ENCODE results near the gene RAB9B. TPM values are rescaled to one million over a fixed set of nuclear protein-coding genes. Genes with fewer than 3 reads are reported as not detected.

Gene RAB9B
- total RNA-seq, 1 donor from 2014 or later: not detected

DNA sequence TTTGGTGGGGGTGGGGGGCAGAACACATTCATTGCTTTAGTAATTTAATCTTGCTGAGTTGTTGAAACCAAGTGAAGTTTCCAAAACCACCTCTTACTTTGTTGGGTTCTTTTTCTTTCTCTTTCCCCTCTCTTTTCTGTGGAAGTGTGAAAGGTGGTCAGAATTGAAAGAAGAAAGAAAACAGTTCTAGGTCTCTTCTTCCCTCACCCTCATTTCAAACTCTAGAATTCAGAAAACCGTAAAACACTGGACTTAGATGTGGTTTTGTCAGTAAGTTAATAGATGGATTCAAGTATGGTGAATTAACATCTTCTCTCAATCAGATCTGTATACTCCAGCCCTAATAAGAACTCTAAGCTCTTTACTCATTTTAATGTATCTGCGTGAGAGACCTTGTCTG lies 31.7 kb downstream of the RAB9B start:
- no peak overlapping the region for H3K4me3 ChIP-seq (ENCODE audit: low read depth, low read length)
- TF ChIP-seq, protein P1, sequence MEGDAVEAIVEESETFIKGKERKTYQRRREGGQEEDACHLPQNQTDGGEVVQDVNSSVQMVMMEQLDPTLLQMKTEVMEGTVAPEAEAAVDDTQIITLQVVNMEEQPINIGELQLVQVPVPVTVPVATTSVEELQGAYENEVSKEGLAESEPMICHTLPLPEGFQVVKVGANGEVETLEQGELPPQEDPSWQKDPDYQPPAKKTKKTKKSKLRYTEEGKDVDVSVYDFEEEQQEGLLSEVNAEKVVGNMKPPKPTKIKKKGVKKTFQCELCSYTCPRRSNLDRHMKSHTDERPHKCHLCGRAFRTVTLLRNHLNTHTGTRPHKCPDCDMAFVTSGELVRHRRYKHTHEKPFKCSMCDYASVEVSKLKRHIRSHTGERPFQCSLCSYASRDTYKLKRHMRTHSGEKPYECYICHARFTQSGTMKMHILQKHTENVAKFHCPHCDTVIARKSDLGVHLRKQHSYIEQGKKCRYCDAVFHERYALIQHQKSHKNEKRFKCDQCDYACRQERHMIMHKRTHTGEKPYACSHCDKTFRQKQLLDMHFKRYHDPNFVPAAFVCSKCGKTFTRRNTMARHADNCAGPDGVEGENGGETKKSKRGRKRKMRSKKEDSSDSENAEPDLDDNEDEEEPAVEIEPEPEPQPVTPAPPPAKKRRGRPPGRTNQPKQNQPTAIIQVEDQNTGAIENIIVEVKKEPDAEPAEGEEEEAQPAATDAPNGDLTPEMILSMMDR (IDR thresholded peaks at IDR 0.05; ENCODE audit: insufficient read depth, low read length, severe bottlenecking): no peak
- FAIRE-seq (no peak), DNase-seq (ENCODE audit: low read depth) (no peak)
- no peaks in the 10 kb centered on the region for H3K27me3 ChIP-seq (ENCODE audit: control insufficient read depth, insufficient read depth, low read length)
- H3K36me3 ChIP-seq (ENCODE audit: control insufficient read depth, insufficient read depth, low read length): no peaks in the 10 kb centered on the region

DNA sequence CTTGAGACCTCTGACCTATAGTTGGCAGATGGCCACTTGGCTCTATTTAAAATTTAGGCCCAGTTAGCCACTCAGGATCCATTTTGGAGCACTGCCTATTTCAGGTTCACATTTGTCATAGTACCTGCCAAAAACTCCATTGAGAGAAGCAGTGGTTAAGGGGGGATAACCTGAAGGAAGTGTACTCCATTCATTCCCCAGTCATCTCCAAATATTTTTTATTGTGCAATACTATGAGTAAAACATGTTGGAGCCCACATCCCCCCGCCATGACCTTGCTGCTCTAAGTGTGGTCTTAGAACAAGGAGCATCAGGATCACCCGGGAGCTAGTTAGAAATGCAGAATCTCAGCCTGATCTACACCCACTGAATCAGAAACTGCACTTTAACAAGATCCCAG lies 34.4 kb downstream of the RAB9B start:
- H3K36me3 ChIP-seq (ENCODE audit: control insufficient read depth, insufficient read depth, low read length): no peaks in the 10 kb centered on the region
- FAIRE-seq (no peak), DNase-seq (ENCODE audit: low read depth) (no peak)
- TF ChIP-seq, protein P1 (IDR thresholded peaks at IDR 0.05; ENCODE audit: insufficient read depth, low read length, severe bottlenecking): no peak
- H3K27me3 ChIP-seq (ENCODE audit: control insufficient read depth, insufficient read depth, low read length): no peaks in the 10 kb centered on the region
- H3K4me3 ChIP-seq (ENCODE audit: low read depth, low read length): no peak overlapping the region

DNA sequence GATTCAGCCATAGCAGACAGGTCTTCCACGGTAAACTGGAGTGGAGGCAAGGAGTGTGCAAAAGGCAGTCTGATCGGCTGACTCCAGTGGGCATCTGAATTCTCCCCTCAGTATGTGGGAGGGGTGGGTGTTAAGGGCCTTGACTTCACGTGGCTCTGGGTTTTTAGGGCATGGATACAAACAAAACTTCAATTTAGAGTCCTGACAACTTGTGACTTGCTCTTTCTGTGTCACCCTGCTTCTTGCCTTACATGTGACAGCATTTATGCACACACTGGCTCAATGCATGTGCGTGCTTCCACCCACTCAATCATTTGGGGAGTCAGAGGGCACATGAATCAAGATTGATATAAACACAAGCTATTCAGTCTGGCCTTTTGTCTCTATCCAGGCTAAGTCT lies 37.9 kb downstream of the RAB9B start:
- FAIRE-seq: no peak
- Histone ChIP-seq H3K27me3 (ENCODE audit: control insufficient read depth, insufficient read depth, low read length) (peaks cover 2% of the 10 kb centered on the region), H3K4me3 (ENCODE audit: low read depth, low read length) (no peak overlapping the region), H3K36me3 (ENCODE audit: control insufficient read depth, insufficient read depth, low read length) (no peaks in the 10 kb centered on the region)
- TF ChIP-seq, protein P1 (IDR thresholded peaks at IDR 0.05; ENCODE audit: insufficient read depth, low read length, severe bottlenecking): no peak
- no peak for DNase-seq (ENCODE audit: low read depth)

DNA sequence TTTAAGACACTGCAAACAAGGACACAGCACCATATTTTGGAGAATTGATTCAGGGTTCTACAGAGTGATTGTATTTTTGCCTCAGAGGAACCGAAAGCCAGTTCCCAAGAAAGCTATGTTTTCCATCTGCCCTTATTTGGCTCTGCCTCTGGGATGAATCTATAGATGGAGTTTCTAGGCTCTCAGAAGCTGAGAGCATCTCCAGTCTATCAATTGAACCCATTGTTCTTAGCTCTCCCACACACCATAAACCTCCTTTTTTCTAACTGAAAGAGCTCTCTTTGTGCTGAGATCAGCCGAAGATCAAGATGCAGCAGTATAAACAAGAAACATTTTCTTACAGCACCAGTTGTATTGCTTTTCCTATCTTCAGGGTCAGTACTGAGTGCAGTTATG lies 38.5 kb downstream of the RAB9B start:
- no peak overlapping the region for H3K4me3 ChIP-seq (ENCODE audit: low read depth, low read length)

DNA sequence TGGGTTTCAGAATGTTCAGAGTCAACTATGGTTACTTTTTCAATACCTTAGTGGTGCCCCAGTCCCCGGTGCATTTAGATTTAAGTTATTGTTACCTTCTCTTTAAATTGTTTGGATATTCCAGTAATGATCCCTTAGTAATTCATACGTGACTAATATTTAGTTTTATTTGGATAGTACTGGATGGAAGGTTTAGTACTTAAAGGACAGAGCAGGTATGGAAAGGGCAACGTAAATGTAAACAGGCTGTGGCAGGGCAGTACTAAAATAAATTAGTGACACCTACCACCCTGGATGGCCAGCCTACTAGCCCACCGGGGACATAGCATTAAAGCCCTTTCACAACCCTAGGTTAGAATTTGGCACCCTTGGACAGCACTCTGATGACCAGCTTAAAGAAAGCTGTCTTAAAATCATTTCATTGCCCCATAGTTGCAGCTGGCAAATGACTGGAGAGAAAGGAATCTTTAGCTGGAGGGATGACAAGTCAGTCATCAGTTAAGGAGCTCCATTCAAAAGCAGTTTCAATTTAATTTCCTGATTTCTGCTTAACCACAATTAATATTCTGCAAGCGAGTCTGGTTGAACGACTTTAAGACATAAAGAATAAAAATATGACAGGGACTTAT lies 39.0 kb downstream of the RAB9B start:
- Histone ChIP-seq H3K36me3 (ENCODE audit: control insufficient read depth, insufficient read depth, low read length) (no peaks in the 10 kb centered on the region), H3K4me3 (ENCODE audit: low read depth, low read length) (no peak overlapping the region), H3K27me3 (ENCODE audit: control insufficient read depth, insufficient read depth, low read length) (peaks cover 2% of the 10 kb centered on the region)
- peak; percentile 63 for DNase-seq (ENCODE audit: low read depth)
- TF ChIP-seq, protein P1 (IDR thresholded peaks at IDR 0.05; ENCODE audit: insufficient read depth, low read length, severe bottlenecking): no peak
- FAIRE-seq: no peak

More for the DNA sequence above, 38.5 kb downstream of the RAB9B start:
- no peaks in the 10 kb centered on the region for H3K36me3 ChIP-seq (ENCODE audit: control insufficient read depth, insufficient read depth, low read length)
- DNase-seq (ENCODE audit: low read depth) (no peak), FAIRE-seq (no peak)
- TF ChIP-seq, protein P1 (IDR thresholded peaks at IDR 0.05; ENCODE audit: insufficient read depth, low read length, severe bottlenecking): no peak
- H3K27me3 ChIP-seq (ENCODE audit: control insufficient read depth, insufficient read depth, low read length): peaks cover 2% of the 10 kb centered on the region

Data from bronchial epithelial cell (primary cell).